Activated CD4-positive, alpha-beta T cell treated with anti-CD3 and anti-CD28 coated beads, Interleukin-2, amount 50 U/mL, for 48 hours (primary cell): Measurements from ENCODE around the gene RPS27.

Source experiments
- DNase-seq, 2 experiments: peaks; one replicate each; pipeline ENCODE4 v3.0.0-alpha.2; 2020

Gene RPS27

GRCh38 chr1:153990468-153991150, at the start of gene RPS27:
RPS27 (plus strand) TSS chr1:153990762; CDS start chr1:153990797, 35 bp downstream.
- DNase-seq: peak; percentile 79 to 86

GRCh38 chr1:153941826-153942725, 48.5 kb upstream of the RPS27 start:
- no peak for DNase-seq

GRCh38 chr1:153942766-153943549, 47.6 kb upstream of the RPS27 start:
- DNase-seq: no peak

GRCh38 chr1:153944005-153944826, 46.3 kb upstream of the RPS27 start:
- no peak for DNase-seq

GRCh38 chr1:153944827-153945117, 45.8 kb upstream of the RPS27 start:
- DNase-seq: no peak

GRCh38 chr1:153945131-153945794, 45.3 kb upstream of the RPS27 start:
- DNase-seq: peak; percentile 73 to 78

GRCh38 chr1:153945795-153946621, 44.6 kb upstream of the RPS27 start:
- peak; percentile 68 to 73 for DNase-seq

- DNase-seq: peak; percentile 76 to 79
Observed at GRCh38 chr1:153946622-153947241, 43.8 kb upstream of the RPS27 start, which contains the start of gene DENND4B. DENND4B (minus strand) TSS chr1:153946718; CDS start chr1:153944374, 2,344 bp downstream.

GRCh38 chr1:153951183-153951582, 39.4 kb upstream of the RPS27 start:
- no peak for DNase-seq

- DNase-seq: no peak
Observed at GRCh38 chr1:153951801-153952200, 38.8 kb upstream of the RPS27 start.

- DNase-seq: no peak
Observed at GRCh38 chr1:153953859-153954365, 36.6 kb upstream of the RPS27 start.

- no peak for DNase-seq
Observed at GRCh38 chr1:153954826-153955225, 35.7 kb upstream of the RPS27 start.

- no peak for DNase-seq
Observed at GRCh38 chr1:153956997-153957715, 33.4 kb upstream of the RPS27 start.

GRCh38 chr1:153957744-153958110, 32.8 kb upstream of the RPS27 start:
- DNase-seq: peak in 1 of 2 experiments; percentile 56

- peak; percentile 98 for DNase-seq
Observed at GRCh38 chr1:153958111-153958960, 32.2 kb upstream of the RPS27 start, which contains the start of gene CRTC2. CRTC2 (minus strand) TSS chr1:153958612; CDS start chr1:153958497, 115 bp downstream.

- DNase-seq: no peak
Observed at GRCh38 chr1:153958961-153959260, 31.7 kb upstream of the RPS27 start.

GRCh38 chr1:153959454-153959853, 31.1 kb upstream of the RPS27 start:
- DNase-seq: no peak

- no peak for DNase-seq
Observed at GRCh38 chr1:153960206-153960605, 30.4 kb upstream of the RPS27 start.

GRCh38 chr1:153961421-153961820, 29.1 kb upstream of the RPS27 start:
- no peak for DNase-seq
